ENCODE results near the gene KATNB1.
"Not testable (repeated sequence)": the region's sequence is repeated elsewhere in the genome, so short reads cannot be mapped to it uniquely, and the experiment has no call there.

The KATNB1 gene

DNA sequence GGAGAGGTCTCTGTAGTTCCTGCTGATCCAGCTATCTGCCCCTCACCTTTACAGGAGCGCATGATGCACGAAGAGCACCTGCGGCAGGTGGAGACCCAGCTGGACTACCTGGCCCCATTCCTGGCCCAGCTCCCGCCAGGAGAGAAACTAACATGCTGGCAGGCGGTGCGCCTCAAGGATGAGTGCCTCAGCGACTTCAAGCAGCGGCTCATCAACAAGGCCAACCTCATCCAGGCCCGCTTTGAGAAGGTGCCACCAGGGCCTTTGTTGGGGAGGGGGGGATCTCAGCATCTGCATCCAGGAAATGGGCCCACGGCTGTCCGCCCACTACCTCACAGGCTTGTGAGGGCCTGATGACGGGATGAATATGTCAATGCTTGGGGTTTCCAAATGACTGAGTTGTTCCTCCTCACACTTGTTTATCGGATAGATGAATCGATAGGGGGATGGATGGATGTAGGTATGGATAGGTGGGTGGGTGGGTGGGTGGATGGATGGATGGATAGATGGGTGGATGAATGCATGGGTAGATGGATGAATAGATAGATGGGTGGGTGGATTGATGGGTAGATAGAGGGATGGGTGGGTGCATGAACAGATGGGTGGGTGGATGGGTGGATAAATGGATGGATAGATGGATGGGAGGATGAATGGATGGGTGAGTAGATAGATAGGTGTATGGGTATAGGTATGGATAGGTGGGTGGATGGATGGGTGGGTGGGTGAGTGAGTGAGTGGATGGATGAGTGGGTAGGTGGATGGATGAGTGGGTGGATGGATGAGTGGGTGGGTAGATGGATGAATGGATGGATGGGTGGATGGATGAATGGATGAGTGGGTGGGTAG is 7.0 kb upstream of the KATNB1 start:
- no peak overlapping the region for H3K4me3 ChIP-seq (ENCODE audit: low read depth, low read length)
- no peaks in the 10 kb centered on the region for H3K27me3 ChIP-seq (ENCODE audit: insufficient read depth, low read depth, severe bottlenecking)
- H3K9me3 ChIP-seq (ENCODE audit: severe bottlenecking): no peaks in the 10 kb centered on the region
- H3K27ac ChIP-seq: no peak overlapping the region
- TF ChIP-seq, protein P1, sequence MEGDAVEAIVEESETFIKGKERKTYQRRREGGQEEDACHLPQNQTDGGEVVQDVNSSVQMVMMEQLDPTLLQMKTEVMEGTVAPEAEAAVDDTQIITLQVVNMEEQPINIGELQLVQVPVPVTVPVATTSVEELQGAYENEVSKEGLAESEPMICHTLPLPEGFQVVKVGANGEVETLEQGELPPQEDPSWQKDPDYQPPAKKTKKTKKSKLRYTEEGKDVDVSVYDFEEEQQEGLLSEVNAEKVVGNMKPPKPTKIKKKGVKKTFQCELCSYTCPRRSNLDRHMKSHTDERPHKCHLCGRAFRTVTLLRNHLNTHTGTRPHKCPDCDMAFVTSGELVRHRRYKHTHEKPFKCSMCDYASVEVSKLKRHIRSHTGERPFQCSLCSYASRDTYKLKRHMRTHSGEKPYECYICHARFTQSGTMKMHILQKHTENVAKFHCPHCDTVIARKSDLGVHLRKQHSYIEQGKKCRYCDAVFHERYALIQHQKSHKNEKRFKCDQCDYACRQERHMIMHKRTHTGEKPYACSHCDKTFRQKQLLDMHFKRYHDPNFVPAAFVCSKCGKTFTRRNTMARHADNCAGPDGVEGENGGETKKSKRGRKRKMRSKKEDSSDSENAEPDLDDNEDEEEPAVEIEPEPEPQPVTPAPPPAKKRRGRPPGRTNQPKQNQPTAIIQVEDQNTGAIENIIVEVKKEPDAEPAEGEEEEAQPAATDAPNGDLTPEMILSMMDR (IDR thresholded peaks at IDR 0.05; ENCODE audit: low read depth, low read length): no peak
- DNase-seq: no peak
- no peaks in the 10 kb centered on the region for H3K36me3 ChIP-seq

DNA sequence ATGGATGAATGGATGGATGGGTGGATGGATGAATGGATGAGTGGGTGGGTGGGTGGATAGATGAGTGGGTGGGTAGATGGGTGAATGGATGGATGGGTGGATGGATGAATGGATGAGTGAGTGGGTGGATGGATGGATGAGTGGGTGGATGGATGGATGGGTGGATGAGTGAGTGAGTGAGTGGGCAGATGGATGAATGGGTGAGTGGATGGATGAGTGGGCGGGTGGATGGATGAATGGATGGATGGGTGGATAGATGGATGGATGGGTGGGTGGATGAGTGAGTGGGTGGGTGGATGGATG is 6.4 kb upstream of the KATNB1 start:
- no peak overlapping the region for H3K4me3 ChIP-seq (ENCODE audit: low read depth, low read length)
- TF ChIP-seq, protein P1 (IDR thresholded peaks at IDR 0.05; ENCODE audit: low read depth, low read length): no peak
- no peak for DNase-seq
- no peaks in the 10 kb centered on the region for H3K36me3 ChIP-seq
- no peaks in the 10 kb centered on the region for H3K27me3 ChIP-seq (ENCODE audit: insufficient read depth, low read depth, severe bottlenecking)
- H3K9me3 ChIP-seq (ENCODE audit: severe bottlenecking): no peaks in the 10 kb centered on the region
- no peak overlapping the region for H3K27ac ChIP-seq

DNA sequence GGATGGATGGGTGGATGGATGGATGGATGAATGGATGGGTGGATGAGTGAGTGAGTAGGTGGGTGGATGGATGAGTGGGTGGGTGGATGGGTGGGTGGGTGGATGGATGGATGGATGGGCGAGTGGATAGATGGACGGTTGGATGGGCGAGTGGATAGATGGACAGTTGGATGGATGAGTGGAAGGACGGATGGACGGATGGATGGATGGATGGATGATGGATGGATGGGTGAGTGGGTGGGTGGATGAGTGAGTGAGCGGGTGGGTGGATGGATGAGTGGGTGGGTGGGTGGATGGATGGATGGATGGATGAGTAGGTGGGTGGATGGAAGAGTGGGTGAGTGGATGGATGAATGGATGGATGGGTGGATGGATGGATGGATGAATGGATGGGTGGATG is 5.7 kb upstream of the KATNB1 start:
- not testable (repeated sequence) for DNase-seq; H3K36me3 ChIP-seq; H3K4me3 ChIP-seq (ENCODE audit: low read depth, low read length); H3K27ac ChIP-seq; H3K27me3 ChIP-seq (ENCODE audit: insufficient read depth, low read depth, severe bottlenecking); H3K9me3 ChIP-seq (ENCODE audit: severe bottlenecking)

DNA sequence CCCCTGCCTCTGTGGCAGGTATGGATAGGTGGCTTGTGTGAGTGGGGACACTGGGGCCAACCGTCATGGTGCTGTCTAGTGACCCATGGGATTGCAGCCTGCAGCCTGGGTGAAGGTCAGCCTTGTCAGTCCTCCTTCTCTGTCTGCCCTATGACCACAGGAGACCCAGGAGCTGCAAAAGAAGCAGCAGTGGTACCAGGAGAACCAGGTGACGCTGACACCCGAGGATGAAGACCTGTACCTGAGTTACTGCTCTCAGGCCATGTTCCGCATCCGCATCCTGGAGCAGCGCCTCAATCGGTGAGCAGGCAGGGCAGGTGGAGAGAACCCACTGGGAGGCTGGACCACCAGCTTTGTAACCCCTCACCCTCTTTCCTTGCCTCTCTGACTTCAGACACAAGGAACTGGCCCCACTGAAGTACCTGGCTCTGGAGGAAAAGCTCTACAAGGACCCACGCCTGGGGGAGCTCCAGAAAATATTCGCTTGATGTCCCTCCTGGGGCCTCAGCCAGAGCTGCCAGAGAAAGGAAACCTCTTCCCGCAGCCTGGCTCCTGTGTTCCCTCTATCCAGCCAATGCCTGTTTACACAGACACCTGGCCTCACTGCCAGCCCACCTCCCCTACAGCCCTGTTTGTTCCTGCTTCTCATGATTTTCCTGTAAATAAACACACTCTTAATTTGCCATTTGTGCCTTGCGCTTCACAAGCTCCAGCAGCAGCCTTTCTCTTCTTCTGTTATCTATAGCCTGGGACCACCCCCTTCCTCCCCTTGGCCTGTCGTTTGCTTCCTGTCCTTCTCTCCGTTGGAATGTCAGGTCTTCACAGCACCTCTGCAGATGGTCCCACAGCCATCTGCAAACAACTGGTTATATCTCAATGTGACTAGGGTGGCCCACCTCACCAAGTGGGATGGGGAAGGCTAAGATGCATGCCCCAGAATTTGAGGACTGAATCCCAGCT is 4.5 kb upstream of the KATNB1 start:
- DNase-seq: no peak

DNA sequence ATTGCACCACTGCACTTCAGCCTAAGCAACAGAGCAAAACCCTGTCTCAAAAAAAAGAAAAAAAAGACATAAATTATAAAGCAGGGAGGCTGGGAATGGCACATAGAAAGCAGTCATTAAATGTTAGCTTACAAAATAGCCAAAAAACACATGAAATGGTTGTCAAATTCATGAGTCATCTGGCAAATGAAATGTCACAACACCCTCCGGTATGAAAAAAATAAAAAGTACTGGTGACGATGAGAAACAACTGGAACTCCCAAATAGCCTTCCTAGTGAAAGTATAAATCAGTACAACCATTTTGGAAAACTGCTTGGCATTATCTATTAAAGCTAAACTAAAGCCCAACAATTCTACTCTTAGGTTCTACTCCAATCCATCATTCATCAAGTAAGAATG is 3.5 kb upstream of the KATNB1 start:
- Histone ChIP-seq H3K9me3 (ENCODE audit: severe bottlenecking) (no peaks in the 10 kb centered on the region), H3K27ac (no peak overlapping the region), H3K27me3 (ENCODE audit: insufficient read depth, low read depth, severe bottlenecking) (no peaks in the 10 kb centered on the region), H3K36me3 (peaks cover 5% of the 10 kb centered on the region), H3K4me3 (ENCODE audit: low read depth, low read length) (no peak overlapping the region)
- no peak for DNase-seq
- TF ChIP-seq, protein P1 (IDR thresholded peaks at IDR 0.05; ENCODE audit: low read depth, low read length): no peak

More for the DNA sequence above, 4.5 kb upstream of the KATNB1 start:
- H3K9me3 ChIP-seq (ENCODE audit: severe bottlenecking): no peaks in the 10 kb centered on the region
- no peak overlapping the region for H3K27ac ChIP-seq
- TF ChIP-seq, protein P1 (IDR thresholded peaks at IDR 0.05; ENCODE audit: low read depth, low read length): no peak
- H3K27me3 ChIP-seq (ENCODE audit: insufficient read depth, low read depth, severe bottlenecking): no peaks in the 10 kb centered on the region
- H3K4me3 ChIP-seq (ENCODE audit: low read depth, low read length): no peak overlapping the region
- peaks cover 4% of the 10 kb centered on the region; the same call in 1 of the 2 replicates for H3K36me3 ChIP-seq

DNA sequence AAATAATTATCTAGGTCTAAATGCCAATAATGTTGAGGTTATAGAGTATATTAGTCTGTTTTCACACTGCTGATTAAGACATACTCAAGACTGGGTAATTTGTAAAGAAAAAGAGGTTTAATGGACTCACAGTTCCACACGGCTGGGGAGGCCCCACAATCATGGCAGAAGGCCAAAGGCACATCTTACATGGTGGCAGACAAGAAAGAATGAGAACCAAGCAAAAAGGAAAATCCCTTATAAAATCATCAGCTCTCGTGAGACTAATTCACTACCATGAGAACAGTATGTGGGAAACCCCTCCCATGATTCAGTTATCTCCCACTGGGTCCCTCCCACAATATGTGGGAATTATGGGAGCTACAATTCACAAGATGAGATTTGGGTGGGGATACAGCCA is 2.9 kb upstream of the KATNB1 start:
- H3K9me3 ChIP-seq (ENCODE audit: severe bottlenecking): no peaks in the 10 kb centered on the region
- H3K36me3 ChIP-seq: peaks cover 9% of the 10 kb centered on the region
- no peak overlapping the region for H3K4me3 ChIP-seq (ENCODE audit: low read depth, low read length)
- H3K27ac ChIP-seq: no peak overlapping the region
- TF ChIP-seq, protein P1 (IDR thresholded peaks at IDR 0.05; ENCODE audit: low read depth, low read length): no peak
- H3K27me3 ChIP-seq (ENCODE audit: insufficient read depth, low read depth, severe bottlenecking): no peaks in the 10 kb centered on the region
- no peak for DNase-seq
